Measurements from ENCODE around the gene ASAP3. TPM values are rescaled to one million over a fixed set of nuclear protein-coding genes. Genes with fewer than 3 reads are reported as not detected.

ASAP3 gene
- total and polyA plus RNA-seq, 2 of the 4 experiments (the other 2 are of a cell fraction): 18.6 to 18.8 TPM

DNA sequence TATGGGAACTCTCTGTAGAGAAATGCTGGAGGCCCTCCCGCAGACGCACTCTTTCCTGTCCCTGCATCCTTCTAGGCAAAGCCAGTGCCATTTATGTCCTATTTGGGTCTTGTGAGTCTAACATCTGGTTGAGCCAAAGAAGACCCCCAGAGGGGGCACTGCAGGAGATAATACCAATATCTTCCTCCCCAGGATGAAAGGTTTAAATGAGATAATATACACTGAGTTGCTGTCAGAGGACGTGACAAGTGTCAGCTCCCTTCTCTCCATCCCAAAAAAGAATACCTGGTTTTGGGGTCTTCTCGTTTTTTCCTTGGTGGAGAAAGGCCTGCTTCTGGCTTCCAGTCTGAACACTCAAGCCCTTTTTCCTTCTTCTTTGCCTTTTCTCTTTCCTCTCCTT, 67.0 kb downstream of the ASAP3 start:
- Histone ChIP-seq H3K27me3 (ENCODE audit: control insufficient read depth, insufficient read depth, low read length) (no peaks in the 10 kb centered on the region), H4K5ac (ENCODE audit: low read depth, low read length) (no peak overlapping the region), H3K14ac (replicated peaks; ENCODE audit: low read depth, low read length) (no peak overlapping the region), H4K20me1 (ENCODE audit: insufficient read depth, low read length) (no peaks in the 10 kb centered on the region), H3K18ac (ENCODE audit: low read depth, low read length) (no peak overlapping the region), H2BK120ac (ENCODE audit: low read depth, low read length) (no peak overlapping the region), H2AFZ (replicated peaks; ENCODE audit: low read length, poor library complexity) (no peak overlapping the region), H4K8ac (ENCODE audit: low read depth in 2 of 2, low read length in 2 of 2) (no peak overlapping the region), H3K4me1 (ENCODE audit: control insufficient read depth, insufficient read depth, low read length) (peaks cover 5% of the 10 kb centered on the region), H3K9ac (ENCODE audit: low read depth, low read length) (no peak overlapping the region), H3K4me2 (ENCODE audit: low read depth, low read length) (no peak overlapping the region), H4K91ac (ENCODE audit: insufficient read depth, low read depth, low read length) (no peak overlapping the region), H2AK9ac (replicated peaks; ENCODE audit: low read depth, low read length, poor library complexity) (no peak overlapping the region), H3K9me1 (ENCODE audit: insufficient read depth, low read length) (peaks cover 9% of the 10 kb centered on the region), H2BK20ac (ENCODE audit: low read depth, low read length) (no peak overlapping the region), H2AK5ac (ENCODE audit: low read depth, low read length) (no peak overlapping the region), H3K9me3 (ENCODE audit: control insufficient read depth, insufficient read depth, low read length) (no peaks in the 10 kb centered on the region), H3K56ac (ENCODE audit: extremely low read depth, insufficient read depth, low read length) (no peak overlapping the region), H3K36me3 (ENCODE audit: control insufficient read depth, insufficient read depth, low read length) (no peaks in the 10 kb centered on the region), H2BK15ac (ENCODE audit: low read depth, low read length) (no peak overlapping the region), H3K4me3 (ENCODE audit: insufficient read depth, low read depth, low read length) (no peak overlapping the region), H3K27ac (ENCODE audit: insufficient read depth, low read length) (no peak overlapping the region), H3K79me1 (ENCODE audit: low read depth in 1 of 2, low read length in 2 of 2) (peaks cover 0 to 9% of the 10 kb centered on the region in 2 experiments; a peak in 2 of 4 replicates), H3K4ac (ENCODE audit: low read depth, low read length) (no peak overlapping the region), H3K23ac (ENCODE audit: low read depth, low read length) (no peak overlapping the region), H2BK5ac (ENCODE audit: low read depth, low read length, poor library complexity, severe bottlenecking) (no peak overlapping the region)
- BruUV-seq (replicated peaks): no TSS peak
- no peak for DNase-seq
- intact Hi-C loops (cut with micrococcal nuclease) (no loop called here), in situ Hi-C loops (cut with MboI; ENCODE audit: low sequenced_read_pairs) (no loop called here), dilution Hi-C loops (cut with HindIII; ENCODE audit: low sequenced_read_pairs, unreplicated experiment) (no loop called here)
- POLR2A ChIA-PET (ENCODE audit: unreplicated experiment): no interaction called here
- TF ChIP-seq, protein P1, sequence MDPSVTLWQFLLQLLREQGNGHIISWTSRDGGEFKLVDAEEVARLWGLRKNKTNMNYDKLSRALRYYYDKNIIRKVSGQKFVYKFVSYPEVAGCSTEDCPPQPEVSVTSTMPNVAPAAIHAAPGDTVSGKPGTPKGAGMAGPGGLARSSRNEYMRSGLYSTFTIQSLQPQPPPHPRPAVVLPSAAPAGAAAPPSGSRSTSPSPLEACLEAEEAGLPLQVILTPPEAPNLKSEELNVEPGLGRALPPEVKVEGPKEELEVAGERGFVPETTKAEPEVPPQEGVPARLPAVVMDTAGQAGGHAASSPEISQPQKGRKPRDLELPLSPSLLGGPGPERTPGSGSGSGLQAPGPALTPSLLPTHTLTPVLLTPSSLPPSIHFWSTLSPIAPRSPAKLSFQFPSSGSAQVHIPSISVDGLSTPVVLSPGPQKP (IDR thresholded peaks at IDR 0.05; ENCODE audit: borderline replicate concordance, low read depth, low read length): no peak
- no peak for TF ChIP-seq POLR2A (IDR thresholded peaks at IDR 0.05; ENCODE audit: low read depth, low read length)
- TF ChIP-seq SMC3 (IDR thresholded peaks at IDR 0.05; ENCODE audit: low read depth, low read length): no peak
- TF ChIP-seq MXI1 (IDR thresholded peaks at IDR 0.05; ENCODE audit: borderline replicate concordance, low read depth, low read length): no peak
- no peak for TF ChIP-seq NFE2L2 (IDR thresholded peaks at IDR 0.05; ENCODE audit: low read depth, low read length)
- TF ChIP-seq FOS (IDR thresholded peaks at IDR 0.05; ENCODE audit: low read depth, low read length): no peak
- no peak for TF ChIP-seq MAFK (IDR thresholded peaks at IDR 0.05; ENCODE audit: low read depth, low read length)
- no peak for TF ChIP-seq RAD21 (IDR thresholded peaks at IDR 0.05; ENCODE audit: low read length)
- TF ChIP-seq BHLHE40 (IDR thresholded peaks at IDR 0.05; ENCODE audit: low read depth, low read length): no peak
- TF ChIP-seq, protein P2, sequence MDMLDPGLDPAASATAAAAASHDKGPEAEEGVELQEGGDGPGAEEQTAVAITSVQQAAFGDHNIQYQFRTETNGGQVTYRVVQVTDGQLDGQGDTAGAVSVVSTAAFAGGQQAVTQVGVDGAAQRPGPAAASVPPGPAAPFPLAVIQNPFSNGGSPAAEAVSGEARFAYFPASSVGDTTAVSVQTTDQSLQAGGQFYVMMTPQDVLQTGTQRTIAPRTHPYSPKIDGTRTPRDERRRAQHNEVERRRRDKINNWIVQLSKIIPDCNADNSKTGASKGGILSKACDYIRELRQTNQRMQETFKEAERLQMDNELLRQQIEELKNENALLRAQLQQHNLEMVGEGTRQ (IDR thresholded peaks at IDR 0.05; ENCODE audit: low read depth, low read length): no peak
- no peak for TF ChIP-seq MAZ (IDR thresholded peaks at IDR 0.05; ENCODE audit: borderline replicate concordance, low read depth, low read length)
- TF ChIP-seq, protein P3, sequence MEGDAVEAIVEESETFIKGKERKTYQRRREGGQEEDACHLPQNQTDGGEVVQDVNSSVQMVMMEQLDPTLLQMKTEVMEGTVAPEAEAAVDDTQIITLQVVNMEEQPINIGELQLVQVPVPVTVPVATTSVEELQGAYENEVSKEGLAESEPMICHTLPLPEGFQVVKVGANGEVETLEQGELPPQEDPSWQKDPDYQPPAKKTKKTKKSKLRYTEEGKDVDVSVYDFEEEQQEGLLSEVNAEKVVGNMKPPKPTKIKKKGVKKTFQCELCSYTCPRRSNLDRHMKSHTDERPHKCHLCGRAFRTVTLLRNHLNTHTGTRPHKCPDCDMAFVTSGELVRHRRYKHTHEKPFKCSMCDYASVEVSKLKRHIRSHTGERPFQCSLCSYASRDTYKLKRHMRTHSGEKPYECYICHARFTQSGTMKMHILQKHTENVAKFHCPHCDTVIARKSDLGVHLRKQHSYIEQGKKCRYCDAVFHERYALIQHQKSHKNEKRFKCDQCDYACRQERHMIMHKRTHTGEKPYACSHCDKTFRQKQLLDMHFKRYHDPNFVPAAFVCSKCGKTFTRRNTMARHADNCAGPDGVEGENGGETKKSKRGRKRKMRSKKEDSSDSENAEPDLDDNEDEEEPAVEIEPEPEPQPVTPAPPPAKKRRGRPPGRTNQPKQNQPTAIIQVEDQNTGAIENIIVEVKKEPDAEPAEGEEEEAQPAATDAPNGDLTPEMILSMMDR (conservative IDR thresholded peaks at IDR 0.05; ENCODE audit: low read depth, low read length): no peak
- no peak for TF ChIP-seq CHD1 (IDR thresholded peaks at IDR 0.05; ENCODE audit: low read depth, low read length)
- TF ChIP-seq RFX5 (IDR thresholded peaks at IDR 0.05; ENCODE audit: low read depth, low read length): no peak
- no peak for TF ChIP-seq RCOR1 (IDR thresholded peaks at IDR 0.05; ENCODE audit: insufficient replicate concordance, low read length)
- TF ChIP-seq CEBPB (IDR thresholded peaks at IDR 0.05; ENCODE audit: low read depth, low read length): no peak
- CTCF ChIA-PET: no interaction called here
- WGBS, 2 experiments (ENCODE audit: extremely low coverage in 2 of 2, insufficient read length in 1 of 2): no CpG with 5 or more reads among the region's 4 CpGs
- no peak for ATAC-seq (ENCODE audit: low read depth)
